ENCODE data around the gene MBLAC2.

- no peak for TF ChIP-seq CTCF (conservative IDR thresholded peaks at IDR 0.05)
- no peak for TF ChIP-seq EZH2 (IDR thresholded peaks at IDR 0.05; ENCODE audit: low read depth)
Observed at GRCh38 chr5:90472783-90473395, 1.7 kb downstream of the MBLAC2 start.

All from PC-9 (cell line).